ENCODE data around the gene HSPA12B.

Gene HSPA12B

DNA sequence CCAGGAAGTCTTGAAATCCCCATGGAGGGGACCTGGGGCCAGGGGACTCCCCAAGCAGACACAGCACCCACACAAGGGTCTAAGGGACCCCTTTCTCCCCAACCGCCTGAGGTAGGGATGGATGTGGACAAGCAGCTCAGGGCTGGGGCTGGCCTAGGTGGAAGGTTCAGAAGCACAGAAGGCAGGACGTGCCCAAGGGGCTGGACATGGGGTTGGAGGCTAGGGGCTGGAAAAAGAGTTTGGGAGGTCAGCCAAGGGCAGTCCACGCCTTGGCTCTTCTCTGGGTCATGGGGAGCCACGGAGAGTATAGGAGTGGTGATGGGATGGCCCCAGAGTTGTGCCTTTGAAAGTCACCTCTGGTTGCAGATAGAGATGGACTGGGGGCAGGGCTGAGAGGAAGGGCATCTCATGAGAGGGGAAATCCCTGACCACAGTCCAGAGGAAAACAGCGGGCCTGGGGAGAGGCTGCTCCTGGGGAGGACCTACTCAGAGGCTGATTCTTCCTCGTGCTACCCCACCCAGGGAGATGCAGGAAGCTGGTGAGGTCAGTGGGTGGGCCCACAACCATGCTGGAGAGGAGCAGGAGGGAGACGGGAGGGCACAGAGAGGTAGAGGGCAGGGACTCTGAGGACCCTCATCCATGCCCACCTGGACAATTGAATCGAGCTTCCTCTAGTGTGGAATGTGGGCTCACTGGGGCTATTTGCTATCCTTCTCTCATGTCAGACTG is 2.5 kb upstream of the HSPA12B start:
- TF ChIP-seq, protein P1, sequence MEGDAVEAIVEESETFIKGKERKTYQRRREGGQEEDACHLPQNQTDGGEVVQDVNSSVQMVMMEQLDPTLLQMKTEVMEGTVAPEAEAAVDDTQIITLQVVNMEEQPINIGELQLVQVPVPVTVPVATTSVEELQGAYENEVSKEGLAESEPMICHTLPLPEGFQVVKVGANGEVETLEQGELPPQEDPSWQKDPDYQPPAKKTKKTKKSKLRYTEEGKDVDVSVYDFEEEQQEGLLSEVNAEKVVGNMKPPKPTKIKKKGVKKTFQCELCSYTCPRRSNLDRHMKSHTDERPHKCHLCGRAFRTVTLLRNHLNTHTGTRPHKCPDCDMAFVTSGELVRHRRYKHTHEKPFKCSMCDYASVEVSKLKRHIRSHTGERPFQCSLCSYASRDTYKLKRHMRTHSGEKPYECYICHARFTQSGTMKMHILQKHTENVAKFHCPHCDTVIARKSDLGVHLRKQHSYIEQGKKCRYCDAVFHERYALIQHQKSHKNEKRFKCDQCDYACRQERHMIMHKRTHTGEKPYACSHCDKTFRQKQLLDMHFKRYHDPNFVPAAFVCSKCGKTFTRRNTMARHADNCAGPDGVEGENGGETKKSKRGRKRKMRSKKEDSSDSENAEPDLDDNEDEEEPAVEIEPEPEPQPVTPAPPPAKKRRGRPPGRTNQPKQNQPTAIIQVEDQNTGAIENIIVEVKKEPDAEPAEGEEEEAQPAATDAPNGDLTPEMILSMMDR (IDR thresholded peaks at IDR 0.05; ENCODE audit: low read depth, low read length): no peak
- no peak for DNase-seq (ENCODE audit: extremely low read depth, low read depth)

DNA sequence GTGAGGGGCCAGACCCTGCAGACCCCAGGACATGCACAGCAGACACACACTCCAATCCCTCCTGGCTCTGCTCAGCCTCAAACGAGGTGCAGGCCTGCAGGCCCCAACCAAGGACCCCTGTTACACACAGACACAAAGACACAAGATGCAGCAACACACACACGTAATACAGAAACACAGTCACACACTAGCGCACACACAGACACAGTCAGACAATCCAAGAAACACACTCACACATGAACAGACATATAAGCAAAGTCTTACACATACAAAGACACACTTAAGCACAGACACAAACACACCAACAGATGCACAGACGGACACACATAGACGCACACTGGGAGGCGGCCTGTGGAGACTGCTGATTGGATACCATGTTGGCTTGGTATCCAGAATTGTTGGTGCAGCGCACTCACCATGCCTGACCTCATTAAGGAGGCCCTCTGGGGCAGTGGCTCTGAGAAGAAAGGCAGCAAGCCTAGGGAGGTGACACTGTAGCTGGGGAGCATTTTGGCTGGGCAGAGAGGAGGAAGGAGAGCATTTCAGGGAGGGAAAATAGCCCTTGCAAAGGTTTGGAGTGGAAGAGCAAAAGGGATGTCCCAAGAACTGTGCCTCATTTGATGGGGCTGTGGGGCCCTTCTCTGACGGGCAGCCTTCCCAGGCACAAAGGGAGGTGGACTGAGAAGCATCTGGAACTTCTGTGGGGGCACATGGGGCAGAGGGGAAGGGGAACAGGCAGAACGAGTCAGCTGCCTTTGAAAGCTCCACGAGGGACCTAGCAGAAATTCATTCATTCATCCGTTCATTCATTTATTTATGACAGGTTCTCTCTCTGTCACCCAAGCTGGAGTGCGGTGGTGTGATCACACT is 1.4 kb upstream of the HSPA12B start:
- no peak for DNase-seq (ENCODE audit: extremely low read depth, low read depth)
- TF ChIP-seq, protein P1 (IDR thresholded peaks at IDR 0.05; ENCODE audit: low read depth, low read length): no peak

DNA sequence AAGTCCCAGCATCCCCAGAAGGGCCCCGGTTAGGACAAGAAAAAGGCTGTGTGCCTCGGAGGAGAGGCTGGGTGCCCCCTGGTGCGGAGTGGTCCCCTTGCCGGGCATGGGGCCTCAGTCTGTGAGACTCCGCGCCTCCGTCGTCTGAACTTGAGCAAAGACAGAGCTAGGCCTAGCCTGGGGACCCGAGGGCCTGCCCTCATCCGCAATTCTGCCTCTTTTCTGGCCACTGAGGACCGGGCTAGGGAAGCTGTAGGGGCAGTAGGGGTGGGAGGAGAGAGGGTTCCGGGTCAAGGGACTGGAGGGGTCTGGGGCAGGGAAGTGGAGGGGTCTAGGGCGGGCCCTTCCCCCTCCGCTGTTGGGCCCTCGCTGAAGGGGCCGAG is 550 bp upstream of the HSPA12B start:
- no peak for DNase-seq (ENCODE audit: extremely low read depth, low read depth)
- TF ChIP-seq, protein P1 (IDR thresholded peaks at IDR 0.05; ENCODE audit: low read depth, low read length): no peak

DNA sequence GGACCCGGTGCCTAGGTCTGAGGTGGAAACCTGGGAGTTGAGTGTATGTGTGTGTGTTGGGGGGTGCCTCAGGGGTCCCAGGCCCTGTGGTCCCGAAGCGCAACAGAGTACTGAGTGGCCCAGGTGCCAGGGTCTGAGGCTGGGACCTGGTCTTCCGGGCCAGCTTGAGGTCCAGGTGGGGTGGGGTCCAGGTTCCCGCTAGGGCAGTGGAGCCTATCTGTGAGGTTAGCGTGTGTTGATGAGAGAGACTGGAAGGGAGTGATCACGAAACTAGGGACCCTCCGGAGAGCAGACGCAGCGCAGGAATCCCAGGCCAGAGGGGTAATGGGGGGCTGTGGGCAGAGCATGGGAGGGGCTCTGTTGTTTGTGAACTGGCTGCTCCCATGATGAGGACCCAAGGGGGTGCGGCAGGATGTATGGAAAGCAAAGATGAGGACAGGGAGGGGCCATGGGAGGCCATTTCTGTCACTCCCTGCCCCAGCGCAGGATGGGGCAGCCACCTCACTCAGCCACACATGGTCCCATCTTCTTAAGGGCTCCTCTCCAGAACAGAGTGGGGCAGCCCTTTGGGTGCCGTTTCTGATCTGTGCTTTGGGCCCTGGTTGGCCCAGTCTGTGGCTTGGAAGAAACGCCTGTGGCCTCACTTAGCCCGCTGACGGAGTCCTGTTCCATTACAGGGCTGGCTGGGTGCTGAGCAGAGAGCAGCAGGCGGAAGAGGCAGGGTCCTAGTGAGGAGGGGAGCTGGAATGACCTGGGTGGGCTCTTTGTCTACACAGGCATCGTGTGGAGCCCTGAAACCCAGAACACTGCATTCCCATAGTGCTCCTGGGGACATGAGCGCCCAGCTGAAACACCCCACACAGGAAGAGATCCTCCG is 872 bp downstream of the HSPA12B start:
- DNase-seq (ENCODE audit: extremely low read depth, low read depth): no peak

DNA sequence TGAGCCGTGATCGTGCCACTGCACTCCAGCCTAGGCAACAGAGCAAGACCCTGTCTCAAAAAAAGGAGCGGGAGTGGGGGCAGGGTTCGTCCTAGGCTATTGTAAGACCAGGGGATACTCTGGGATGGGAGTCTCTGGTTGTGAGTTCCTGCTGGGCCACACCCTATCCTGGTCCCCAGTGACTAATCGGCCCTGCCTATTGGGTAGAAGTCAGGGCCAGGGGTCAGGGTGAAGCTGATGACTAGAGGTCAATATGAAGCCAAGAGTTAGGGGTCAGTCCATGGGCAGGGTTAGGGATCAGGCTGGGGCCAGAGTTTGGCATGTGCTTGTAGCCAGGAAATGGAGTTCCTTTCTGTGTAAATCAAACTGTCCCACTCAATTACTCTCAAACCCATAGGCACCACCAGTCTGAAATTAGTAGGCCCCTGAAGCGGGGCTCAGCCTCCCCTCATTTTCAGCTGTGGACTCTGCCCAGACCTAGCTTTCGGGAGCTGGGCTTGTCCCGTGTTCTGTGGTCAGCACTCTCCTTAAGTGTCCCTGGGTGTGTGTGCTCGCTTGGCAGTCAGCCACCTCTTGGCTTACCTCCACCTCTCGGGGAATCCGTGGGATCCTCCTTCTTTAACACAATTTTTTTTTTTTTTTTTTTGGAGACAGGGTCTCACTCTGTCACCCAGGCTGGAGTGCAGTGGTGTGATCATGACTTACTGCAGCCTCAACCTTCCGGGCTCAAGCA is 1.8 kb downstream of the HSPA12B start:
- DNase-seq (ENCODE audit: extremely low read depth, low read depth): no peak
- TF ChIP-seq, protein P1 (IDR thresholded peaks at IDR 0.05; ENCODE audit: low read depth, low read length): no peak

More for the DNA sequence above, 872 bp downstream of the HSPA12B start:
- TF ChIP-seq, protein P1 (IDR thresholded peaks at IDR 0.05; ENCODE audit: low read depth, low read length): no peak

DNA sequence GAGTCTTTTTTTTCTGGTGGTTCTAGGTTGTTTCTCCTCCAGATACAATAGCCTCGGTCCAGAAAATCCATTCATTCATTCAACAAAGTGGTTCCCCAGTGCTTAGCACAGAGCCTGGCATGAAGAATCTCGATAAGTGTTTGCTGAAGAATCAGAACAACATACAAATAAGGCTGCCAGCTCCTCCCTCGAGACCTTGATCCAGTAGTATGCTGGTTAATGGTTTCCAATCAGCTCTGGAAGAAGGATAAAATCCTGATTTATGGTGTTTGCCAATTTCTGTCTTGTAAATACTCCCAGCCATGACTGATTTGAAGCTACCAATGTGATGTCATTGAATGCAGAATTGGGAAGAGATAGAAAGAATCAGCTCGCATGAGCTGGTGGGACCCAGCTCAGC is 3.3 kb downstream of the HSPA12B start:
- no peak for DNase-seq (ENCODE audit: extremely low read depth, low read depth)
- TF ChIP-seq, protein P1 (IDR thresholded peaks at IDR 0.05; ENCODE audit: low read depth, low read length): no peak
